Measurements from ENCODE around the gene CASP4. TPM values are rescaled to one million over a fixed set of nuclear protein-coding genes. Genes with fewer than 3 reads are reported as not detected.

Gene CASP4
- total and polyA plus RNA-seq, 8 donors = 8.1 to 163 (median 68.3) TPM

DNA sequence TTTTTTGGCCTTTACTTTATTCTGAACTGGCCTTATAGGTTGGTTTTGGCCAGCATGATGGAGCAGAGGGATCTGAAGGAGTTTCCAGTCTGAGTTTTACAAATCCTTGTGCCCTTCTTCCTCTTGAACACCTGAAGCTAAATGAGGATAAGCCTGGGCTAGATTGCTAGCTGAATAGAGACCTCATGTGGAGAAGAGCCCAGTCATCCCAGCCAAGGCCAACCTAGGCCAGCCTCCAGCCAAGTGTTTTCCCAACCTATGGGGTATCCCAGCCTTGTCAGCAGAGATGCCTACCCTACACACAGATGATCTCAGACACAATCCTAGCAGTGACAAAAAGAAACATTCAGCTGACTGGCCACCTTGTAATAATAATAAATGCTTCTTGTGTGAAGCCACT lies 69.1 kb downstream of the CASP4 start:
- Histone ChIP-seq H3K27ac (peak overlapping the region in 3 of 5 donors; percentile 68 to 82 (median 73)), H3K4me3 (no peak overlapping the region), H3K4me1 (peaks cover 0 to 31% (median 8%) of the 10 kb centered on the region in 4 donors), H3K9me3 (no peaks in the 10 kb centered on the region), H3K27me3 (no peaks in the 10 kb centered on the region), H3K36me3 (no peaks in the 10 kb centered on the region)
- DNase-seq = no peak
- TF ChIP-seq EP300 (IDR thresholded peaks at IDR 0.05) = no peak
- TF ChIP-seq, protein P1, sequence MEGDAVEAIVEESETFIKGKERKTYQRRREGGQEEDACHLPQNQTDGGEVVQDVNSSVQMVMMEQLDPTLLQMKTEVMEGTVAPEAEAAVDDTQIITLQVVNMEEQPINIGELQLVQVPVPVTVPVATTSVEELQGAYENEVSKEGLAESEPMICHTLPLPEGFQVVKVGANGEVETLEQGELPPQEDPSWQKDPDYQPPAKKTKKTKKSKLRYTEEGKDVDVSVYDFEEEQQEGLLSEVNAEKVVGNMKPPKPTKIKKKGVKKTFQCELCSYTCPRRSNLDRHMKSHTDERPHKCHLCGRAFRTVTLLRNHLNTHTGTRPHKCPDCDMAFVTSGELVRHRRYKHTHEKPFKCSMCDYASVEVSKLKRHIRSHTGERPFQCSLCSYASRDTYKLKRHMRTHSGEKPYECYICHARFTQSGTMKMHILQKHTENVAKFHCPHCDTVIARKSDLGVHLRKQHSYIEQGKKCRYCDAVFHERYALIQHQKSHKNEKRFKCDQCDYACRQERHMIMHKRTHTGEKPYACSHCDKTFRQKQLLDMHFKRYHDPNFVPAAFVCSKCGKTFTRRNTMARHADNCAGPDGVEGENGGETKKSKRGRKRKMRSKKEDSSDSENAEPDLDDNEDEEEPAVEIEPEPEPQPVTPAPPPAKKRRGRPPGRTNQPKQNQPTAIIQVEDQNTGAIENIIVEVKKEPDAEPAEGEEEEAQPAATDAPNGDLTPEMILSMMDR (IDR thresholded peaks at IDR 0.05) = no peak
- no peak for TF ChIP-seq POLR2A (IDR thresholded peaks at IDR 0.05)
- no peak for TF ChIP-seq POLR2AphosphoS5 (IDR thresholded peaks at IDR 0.05)
- intact Hi-C loops (cut with DNase I; ENCODE audit: low total_unique reads) = no loop called here

DNA sequence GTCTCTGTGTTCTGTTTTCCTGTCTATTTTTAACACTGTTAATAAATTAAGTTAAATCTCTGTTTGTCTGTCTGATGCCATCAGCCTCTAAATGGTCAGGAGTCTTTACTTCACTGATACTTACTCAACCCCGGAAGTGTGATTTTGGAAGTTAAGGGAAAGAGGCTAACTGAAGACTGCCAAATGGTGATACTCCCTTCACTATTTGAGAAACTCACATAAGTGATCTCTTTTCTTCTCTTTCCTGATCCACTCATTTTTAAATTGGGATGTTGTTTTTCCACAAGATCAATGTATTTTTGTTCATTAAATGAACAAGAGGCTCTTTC lies 69.7 kb downstream of the CASP4 start:
- Histone ChIP-seq H3K9me3 (no peaks in the 10 kb centered on the region), H3K27me3 (no peaks in the 10 kb centered on the region), H3K4me3 (peak overlapping the region in 3 of 4 donors; percentile 27 to 35 (median 31)), H3K4me1 (peaks cover 0 to 31% (median 9%) of the 10 kb centered on the region in 4 donors), H3K27ac (peak overlapping the region in 4 of 5 donors; percentile 56 to 82 (median 70)), H3K36me3 (no peaks in the 10 kb centered on the region)
- 42 to 65% (median 61%) methylated on average over 1 of the region's 1 CpG for WGBS, 5 donors
- TF ChIP-seq, protein P1 (IDR thresholded peaks at IDR 0.05) = no peak
- TF ChIP-seq POLR2A (IDR thresholded peaks at IDR 0.05) = no peak
- TF ChIP-seq POLR2AphosphoS5 (IDR thresholded peaks at IDR 0.05) = no peak
- no peak for TF ChIP-seq EP300 (IDR thresholded peaks at IDR 0.05)
- intact Hi-C loops (cut with DNase I; ENCODE audit: low total_unique reads) = no loop called here
- peak in 1 of 2 donors; percentile 17 for DNase-seq

DNA sequence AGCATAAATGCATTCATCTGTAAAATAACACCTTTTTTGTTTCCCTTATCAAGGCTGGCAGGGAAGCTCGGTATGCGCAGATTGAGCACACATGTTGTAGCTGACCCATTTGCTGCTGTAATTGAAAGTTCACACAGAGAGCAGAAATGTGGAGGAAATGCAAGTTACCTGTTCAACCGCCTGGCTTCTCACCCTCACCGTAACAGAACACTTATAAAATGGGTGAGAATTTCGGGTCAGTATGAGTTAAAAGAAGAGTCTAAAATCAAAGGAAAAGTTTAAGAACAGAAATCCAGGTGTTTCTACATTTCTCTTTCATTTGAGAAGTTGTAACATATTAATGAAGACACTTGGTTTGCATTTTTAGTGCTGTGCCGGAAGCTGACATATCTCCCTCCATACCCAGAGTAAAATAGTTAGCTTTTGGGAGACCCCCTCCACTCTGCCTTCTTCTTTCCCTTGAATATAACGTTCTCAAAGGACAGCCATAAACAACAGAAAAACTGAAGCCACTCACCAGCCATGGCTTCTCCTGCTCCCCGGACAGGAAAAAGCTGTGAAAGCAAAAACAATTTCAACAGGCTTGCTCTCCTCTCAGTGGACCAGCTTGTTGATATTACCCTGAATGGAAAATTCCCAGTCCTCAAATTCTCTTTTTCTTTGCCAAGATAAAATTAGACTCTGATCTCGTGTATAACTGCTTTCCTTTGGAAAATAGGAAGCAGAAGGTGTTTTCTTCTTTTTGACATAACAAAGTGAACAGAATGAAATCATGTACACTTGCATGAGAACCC lies 70.3 kb downstream of the CASP4 start, which contains the start of gene CASP12:
CASP12 (minus strand) TSS at position 570 of the 794 bp plus-strand sequence.
- WGBS, 5 donors = 15 to 43% (median 24%) methylated on average over 9 of the region's 9 CpGs
- peak within 1 kb of the TSS; percentile 27 to 37 (median 33) for H3K4me3 ChIP-seq

DNA sequence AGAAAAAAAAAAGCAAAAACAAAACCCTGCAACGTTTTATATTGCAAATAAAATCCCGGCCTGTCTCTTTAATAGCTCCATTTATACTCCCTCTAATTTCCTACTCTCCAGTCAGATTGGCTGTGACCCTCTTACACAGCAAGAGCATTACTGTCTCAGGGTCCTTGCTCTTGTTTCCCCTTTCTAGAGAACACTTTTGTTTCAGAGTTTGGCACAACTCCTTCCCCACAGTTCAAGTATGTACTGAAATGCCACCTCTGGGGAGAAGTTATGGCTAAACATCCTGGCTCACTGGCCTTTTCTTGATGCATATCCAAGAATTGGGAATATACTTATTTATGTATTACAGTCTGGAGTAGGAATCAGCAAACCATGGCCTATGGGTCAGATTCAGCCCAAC lies 72.7 kb downstream of the CASP4 start:
- WGBS, 5 donors = 24 to 56% (median 53%) methylated on average over 2 of the region's 2 CpGs
- peak overlapping the region in 1 of 5 donors; percentile 8 for H3K27ac ChIP-seq
- intact Hi-C loops (cut with DNase I; ENCODE audit: low total_unique reads) = no loop called here

More for the DNA sequence above, 70.3 kb downstream of the CASP4 start, which contains the start of gene CASP12:
- Histone ChIP-seq H3K36me3 (no peaks in the 10 kb centered on the region), H3K9me3 (no peaks in the 10 kb centered on the region), H3K27ac (peak within 1 kb of the TSS in 4 of 5 donors; percentile 56 to 82 (median 70)), H3K4me1 (peaks cover 0 to 31% (median 15%) of the 10 kb centered on the region in 4 donors), H3K27me3 (no peaks in the 10 kb centered on the region)
- DNase-seq = peak in 1 of 2 donors; percentile 63
- TF ChIP-seq POLR2A (IDR thresholded peaks at IDR 0.05) = no peak
- TF ChIP-seq, protein P1 (IDR thresholded peaks at IDR 0.05) = no peak
- TF ChIP-seq EP300 (IDR thresholded peaks at IDR 0.05) = no peak
- TF ChIP-seq POLR2AphosphoS5 (IDR thresholded peaks at IDR 0.05) = no peak
- intact Hi-C loops (cut with DNase I; ENCODE audit: low total_unique reads) = no loop called here

More for the DNA sequence above, 72.7 kb downstream of the CASP4 start:
- DNase-seq = peak in 1 of 2 donors; percentile 34
- TF ChIP-seq POLR2AphosphoS5 (IDR thresholded peaks at IDR 0.05) = no peak
- Histone ChIP-seq H3K36me3 (peaks cover 0 to 4% (median 0%) of the 10 kb centered on the region in 4 donors), H3K27me3 (no peaks in the 10 kb centered on the region), H3K4me1 (peaks cover 0 to 31% (median 17%) of the 10 kb centered on the region in 4 donors), H3K9me3 (no peaks in the 10 kb centered on the region), H3K4me3 (no peak overlapping the region)

Measured in stomach (tissue), 9 donors.